22Rv1 (cell line): ENCODE data around the gene RAPGEF3.

ENCODE experiments used
- ZFX ChIP-seq: fragments of 450-650 bp; IDR thresholded peaks from 2 replicates; pipeline ENCODE4 v1.6.1; 2017; ENCODE audit warnings: antibody characterized with exemption, borderline replicate concordance
- TF ChIP-seq, protein P1 (sequence below): fragments of 450-650 bp; IDR thresholded peaks from 2 replicates; pipeline ENCODE4 v1.5.1; 2017; ENCODE audit warnings: mild to moderate bottlenecking

DNA sequence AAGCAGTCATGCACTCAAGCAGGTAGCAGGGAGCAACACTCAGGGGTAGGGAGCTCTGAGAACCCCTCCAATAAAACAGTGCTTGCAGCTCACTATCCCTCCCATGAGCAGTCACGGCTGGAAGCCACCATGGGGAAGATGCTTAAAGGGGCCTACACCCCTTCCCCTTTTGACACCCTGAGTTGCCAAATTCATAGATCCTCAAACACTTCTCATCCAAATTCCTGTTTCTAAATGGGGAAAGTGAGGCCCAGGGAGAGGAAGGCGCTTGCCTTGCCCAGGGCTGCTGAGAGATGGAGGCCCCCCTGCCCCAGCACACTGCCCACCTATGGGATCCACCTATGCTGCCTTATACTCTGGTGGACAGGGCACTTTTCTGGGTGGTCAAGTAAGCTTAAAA, 26.2 kb downstream of the RAPGEF3 start:
- TF ChIP-seq, protein P1, sequence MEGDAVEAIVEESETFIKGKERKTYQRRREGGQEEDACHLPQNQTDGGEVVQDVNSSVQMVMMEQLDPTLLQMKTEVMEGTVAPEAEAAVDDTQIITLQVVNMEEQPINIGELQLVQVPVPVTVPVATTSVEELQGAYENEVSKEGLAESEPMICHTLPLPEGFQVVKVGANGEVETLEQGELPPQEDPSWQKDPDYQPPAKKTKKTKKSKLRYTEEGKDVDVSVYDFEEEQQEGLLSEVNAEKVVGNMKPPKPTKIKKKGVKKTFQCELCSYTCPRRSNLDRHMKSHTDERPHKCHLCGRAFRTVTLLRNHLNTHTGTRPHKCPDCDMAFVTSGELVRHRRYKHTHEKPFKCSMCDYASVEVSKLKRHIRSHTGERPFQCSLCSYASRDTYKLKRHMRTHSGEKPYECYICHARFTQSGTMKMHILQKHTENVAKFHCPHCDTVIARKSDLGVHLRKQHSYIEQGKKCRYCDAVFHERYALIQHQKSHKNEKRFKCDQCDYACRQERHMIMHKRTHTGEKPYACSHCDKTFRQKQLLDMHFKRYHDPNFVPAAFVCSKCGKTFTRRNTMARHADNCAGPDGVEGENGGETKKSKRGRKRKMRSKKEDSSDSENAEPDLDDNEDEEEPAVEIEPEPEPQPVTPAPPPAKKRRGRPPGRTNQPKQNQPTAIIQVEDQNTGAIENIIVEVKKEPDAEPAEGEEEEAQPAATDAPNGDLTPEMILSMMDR: no peak
- TF ChIP-seq ZFX: no peak
